Superior temporal gyrus (tissue), 1 donor: ENCODE results near the gene ORM1.
"Not testable (repeated sequence)": the region's sequence is repeated elsewhere in the genome, so short reads cannot be mapped to it uniquely, and the experiment has no call there.

Experiments used
- DNase-seq: peaks from one replicate; pipeline ENCODE4 v3.0.0-alpha.2; 2016; ENCODE audit errors: extremely low spot score

Gene ORM1

GRCh38 chr9:114322831-114323531, at the start of gene ORM1:
ORM1 (plus strand) TSS chr9:114323098; CDS start chr9:114323134, 36 bp downstream.
- DNase-seq, result not testable (repeated sequence)

DNA sequence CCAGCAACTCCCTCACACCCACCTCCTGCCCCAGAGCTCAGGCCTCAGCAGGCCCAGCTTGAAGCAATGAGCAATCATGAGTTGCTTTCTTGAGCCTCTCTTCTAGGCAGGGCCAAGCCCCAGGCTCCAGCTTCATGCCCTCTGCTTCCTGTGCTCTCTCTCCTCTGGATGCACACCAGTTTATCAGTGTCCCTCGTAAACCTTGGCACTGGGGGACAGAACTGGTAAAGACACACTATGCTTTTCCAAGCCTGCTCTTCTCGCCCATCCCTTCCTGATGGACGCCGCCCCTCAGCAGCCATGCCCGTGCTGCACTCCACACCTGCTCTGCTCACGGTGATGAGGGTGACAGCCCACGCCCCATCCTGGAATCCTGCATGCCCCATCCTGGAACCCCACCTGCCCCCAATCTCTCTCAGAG, 49.4 kb upstream of the ORM1 start:
- no peak for DNase-seq

DNA sequence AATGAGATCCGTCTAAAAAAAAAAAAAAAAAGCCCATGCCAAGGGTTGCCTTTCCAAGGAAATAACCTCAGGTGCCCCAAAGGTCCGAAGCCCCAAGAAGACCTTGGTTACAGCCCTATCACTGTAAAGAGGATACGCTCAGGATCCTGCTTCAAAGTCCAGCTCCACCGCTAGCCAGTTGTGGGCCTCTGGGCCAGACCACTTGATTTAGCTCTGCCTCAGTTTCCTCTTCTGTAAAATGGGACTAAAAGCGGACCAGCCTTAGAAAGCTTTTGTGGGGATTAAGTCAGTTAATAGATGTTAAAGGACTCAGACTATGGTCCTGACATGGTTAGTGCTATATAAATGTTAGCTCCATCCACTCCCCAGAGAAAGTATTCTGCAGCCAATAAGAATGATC, 48.7 kb upstream of the ORM1 start:
- DNase-seq, result no peak

- no peak for DNase-seq
These were observed 47.5 kb upstream of the ORM1 start for GRCh38 chr9:114275246-114276004.

DNA sequence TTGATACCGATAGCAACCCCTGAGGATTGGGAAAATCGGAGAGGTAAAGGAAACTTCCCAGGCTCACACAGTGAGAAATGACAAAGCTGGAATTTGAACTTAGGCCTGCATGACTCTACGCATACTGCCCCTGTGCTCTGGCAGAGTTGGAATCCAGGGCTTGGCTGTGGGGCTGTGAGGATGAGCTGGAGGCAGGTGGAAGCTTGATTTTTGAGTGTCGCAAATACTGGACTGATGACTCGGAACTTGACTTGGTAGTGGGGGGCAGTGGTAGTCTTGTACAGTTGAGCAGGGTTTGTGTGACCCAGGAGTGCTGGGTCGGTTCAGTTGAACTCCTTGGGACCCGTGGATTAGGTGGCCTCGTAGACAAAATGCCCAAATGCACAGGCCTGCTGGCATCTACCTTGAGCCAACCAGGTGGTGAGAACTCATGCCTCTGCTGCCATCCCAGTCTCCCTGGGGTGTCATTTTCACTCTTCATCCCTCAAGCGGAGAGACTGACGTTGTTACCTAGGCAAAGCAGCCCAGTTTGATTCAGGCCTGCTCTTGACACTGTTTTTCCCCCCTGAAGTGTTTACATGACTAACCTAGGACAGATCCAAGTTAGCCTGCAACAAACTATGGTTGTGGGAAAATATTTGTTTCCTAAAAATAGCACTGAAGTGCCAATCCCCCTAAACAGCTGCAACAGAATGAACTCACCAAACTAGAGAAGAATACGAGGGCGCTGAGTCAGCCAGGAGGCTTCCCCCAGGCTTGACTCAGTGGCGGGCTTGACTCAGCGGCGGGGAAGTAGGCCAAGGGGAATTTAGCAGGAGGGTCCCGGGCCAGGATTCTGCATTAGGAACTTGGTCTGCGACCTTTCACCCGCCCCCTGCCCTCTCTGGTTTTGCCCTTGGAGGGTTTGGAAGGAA, 45.7 kb upstream of the ORM1 start:
- DNase-seq, result no peak

DNA sequence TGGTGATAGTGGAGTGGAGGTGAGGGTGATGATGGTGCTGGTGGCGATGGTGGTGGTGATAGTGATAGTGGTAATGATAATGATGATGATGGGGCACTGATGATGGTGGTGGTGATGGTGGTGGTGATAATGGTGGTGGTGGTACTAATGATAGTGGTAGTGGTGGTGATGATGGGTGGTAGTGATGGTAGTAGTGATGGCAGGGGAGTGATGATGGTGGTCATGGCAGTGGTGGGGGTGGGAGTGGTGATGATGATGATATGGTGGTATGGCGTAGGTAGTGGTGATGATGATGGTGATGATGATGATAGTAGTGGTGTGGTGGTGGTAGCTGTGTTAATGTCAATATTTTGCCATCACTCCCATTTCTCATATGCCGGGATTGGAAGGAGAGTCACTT, 44.5 kb upstream of the ORM1 start:
- DNase-seq, result no peak

DNA sequence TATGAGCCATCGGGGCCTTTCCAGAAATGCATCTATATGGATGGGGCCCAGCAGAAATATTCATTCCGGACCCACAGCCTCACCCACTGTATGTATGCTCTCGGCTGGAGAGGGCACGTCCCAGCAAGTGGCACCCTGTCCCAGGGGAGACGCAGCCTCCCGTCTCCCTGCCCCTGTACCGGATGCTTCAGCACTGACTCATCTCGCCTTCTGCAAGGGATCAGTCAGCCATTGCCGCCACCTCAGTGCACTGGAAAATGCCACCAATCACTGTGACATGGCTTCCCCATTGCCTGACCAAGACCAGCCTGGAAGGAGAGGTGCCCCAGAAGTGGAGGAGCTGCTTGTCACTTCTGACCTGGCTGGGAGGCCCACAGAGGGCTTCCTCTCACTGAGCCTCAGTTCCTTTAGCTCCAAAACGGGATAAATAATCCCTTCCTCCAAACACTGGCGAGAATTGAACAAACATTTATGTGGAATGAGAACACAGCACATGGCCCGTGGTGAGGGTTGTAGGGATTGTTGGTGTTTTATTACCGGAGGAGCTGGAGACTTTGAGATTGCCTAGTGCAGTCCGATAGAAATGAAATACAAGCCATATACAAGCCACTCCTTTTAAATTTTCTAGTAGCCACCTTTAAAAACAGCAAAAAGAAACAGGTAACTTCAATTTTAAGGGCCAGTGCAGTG, 43.9 kb upstream of the ORM1 start:
- no peak for DNase-seq

- DNase-seq, result no peak
These were observed 43.2 kb upstream of the ORM1 start for GRCh38 chr9:114279693-114280092.

DNA sequence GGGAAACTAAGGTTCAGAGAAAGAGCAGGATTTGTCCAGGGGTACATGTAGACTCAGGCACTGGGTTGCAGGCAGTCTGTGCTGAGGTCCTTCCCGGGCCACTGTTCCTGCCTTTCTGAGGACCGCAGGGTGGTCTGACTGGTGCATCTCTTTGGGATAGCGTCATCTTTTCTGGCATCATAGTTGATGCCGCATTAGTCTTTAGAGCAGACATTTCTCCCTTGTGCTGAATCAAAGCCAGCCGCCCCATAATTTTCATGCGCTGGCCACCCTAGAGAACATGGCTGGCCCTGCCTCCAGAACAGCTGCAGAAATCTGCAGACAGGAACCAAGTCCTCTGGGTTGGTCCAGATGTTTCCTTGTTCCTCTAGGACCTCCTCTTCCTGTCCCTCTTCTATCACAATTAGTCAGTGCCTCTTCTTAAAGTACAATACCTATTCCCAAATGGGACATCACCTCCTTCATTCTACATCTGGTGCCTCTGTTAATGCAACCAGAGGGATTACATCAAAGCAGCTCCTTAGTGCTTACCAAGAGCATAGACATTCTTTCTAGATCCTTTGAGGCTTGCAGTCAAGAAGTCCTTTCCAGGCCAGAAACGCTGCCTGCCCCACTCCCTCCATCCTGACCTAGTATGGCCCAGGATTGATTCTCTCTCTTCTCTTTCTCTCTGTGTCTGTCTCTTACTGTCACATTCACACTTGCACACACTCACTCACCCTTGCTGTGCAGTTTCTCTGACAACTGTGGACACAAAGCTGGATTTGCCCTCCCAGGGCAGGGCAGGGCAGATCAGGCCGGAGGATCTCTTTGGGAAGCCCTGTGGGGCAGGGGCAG, 42.0 kb upstream of the ORM1 start:
- DNase-seq, result no peak

GRCh38 chr9:114281473-114282103, 41.3 kb upstream of the ORM1 start:
- DNase-seq, result no peak

GRCh38 chr9:114282104-114282485, 40.8 kb upstream of the ORM1 start:
- no peak for DNase-seq

GRCh38 chr9:114282507-114282906, 40.4 kb upstream of the ORM1 start:
- no peak for DNase-seq

DNA sequence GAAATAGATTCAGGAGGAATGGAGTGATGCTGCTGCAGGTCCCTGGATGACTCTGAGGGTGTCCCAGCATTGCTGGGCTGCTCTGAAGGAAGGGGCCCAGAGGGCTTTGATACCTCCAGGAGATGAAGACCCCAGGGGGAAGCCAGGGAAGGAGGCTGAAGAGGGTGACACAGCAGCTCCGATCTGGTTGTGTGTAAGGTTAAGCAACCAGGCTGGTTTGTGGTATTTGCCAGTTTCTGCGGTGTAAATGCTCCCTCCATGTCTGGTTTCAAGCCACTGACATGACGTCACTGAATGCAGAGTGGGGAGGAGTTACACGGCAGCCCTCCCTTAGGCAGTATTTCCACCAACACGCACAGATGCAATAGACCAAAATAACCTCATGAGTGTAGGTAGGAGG, 40.0 kb upstream of the ORM1 start:
- peak; percentile 24 for DNase-seq

- DNase-seq, result no peak
These were observed 39.3 kb upstream of the ORM1 start for GRCh38 chr9:114283551-114284111.

DNA sequence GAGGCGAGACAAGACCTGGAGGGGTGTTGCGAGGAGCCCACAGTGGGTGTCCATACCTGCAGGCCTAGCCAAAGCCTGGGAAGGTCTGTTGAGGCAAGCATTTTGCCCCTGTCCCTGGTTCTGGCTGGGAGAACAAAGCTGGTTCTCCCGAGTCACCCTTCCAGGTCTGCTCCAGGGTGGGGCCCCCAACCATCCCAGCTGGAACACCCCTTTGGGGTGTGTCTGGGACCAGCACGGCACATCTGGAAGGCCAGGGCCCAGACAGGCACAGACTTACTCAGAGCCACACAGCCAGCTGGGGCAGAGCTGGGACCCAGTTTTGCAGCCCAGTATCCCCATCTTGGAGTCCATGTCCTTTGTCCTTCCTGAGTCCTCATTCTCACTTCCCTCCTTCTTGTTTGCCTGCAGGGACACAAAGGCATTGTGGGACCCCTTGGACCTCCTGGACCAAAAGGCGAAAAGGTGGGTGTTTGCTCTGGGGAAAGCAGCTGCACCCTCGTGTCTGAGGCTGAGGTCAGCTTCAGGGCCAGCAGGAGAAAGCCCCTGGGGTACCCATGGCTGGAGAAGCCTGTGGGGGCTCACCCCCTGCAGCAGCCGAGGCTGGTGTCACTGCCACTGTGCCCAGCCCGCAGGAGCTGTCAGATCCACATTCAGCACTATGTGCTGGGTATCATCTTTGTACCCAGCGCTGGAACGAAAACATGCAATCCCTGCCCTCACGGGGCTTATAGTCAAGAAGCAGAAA, 38.4 kb upstream of the ORM1 start:
- no peak for DNase-seq

DNA sequence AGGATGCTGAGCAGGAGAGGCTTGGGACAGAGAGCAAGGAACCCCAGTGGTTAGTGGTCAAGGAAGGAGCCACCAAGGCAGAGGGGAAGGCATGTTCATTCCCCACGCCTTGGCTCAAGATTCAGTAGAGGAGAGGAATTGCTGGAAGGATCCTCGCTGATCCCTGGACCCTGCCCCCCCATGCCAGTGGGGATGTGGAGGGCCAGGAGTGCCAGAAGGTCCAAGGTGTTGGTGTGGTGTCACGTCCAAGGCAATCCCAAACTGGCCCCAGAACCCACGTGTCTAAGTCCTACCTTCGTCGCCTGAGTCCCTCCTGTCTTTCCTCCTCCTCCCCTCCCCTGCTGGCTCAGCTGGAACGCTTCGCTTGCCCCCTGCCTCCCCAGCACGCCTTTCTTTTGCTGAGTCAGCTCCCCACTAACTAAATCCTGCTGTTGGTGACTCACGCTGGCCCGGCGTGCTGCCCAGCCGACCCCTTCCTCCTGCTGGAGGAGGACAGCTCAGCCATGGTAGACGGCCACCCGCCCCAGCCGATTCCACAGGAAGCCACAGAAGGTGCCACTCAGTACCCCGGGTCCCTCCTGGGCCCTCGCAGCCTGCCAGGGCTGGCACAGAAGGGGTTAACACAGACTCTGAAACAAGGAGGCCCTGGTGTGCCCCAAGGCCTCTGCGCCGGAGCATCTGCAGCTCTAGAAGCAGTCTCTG, 37.6 kb upstream of the ORM1 start:
- DNase-seq, result no peak

GRCh38 chr9:114286146-114286679, 36.7 kb upstream of the ORM1 start:
- no peak for DNase-seq

DNA sequence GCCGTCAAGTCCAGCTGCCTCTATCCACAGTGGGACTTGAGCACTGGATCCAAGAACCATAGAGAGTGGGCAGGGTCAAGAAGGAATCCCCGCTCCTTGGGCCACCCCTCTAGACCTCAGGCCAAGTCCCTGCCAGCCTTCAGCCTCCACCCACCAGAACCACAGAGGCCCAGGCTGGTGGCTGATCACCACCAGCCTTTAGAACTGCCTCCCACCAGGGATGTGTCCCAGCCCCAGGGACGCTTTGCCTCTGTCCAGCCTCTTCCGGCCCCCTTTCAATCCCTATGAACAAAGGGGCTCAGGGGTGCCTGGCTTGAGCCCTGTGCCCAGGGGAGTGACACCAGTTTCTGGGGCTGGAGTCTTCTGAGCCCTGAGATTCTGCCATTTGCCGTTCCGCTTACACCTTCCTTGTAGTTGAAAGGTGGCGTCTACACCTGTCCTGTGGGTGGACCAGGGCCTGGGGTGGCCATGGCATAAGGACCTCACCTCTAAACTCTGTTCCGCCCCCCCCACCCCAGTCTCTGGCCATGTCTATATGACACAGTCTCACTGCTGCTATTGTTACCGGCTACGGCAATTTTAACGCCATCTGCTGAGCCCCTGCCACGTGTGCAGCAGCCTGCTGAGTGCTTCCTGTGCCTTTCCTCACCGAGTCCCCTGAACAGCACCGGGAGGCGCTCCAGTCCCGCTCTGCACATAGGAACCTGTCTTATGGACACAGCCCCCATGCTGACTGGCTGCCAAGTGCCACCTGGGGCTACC, 35.7 kb upstream of the ORM1 start:
- no peak for DNase-seq
